Liver (tissue), 9 donors: ENCODE data around the gene CIDEA. TPM values are rescaled to one million over a fixed set of nuclear protein-coding genes. Genes with fewer than 3 reads are reported as not detected.

Experiments
- DNase-seq: peaks from one replicate; pipeline ENCODE4 v3.0.0-alpha.2; 2017; ENCODE audit warnings: low spot score
- H3K27ac ChIP-seq, 2 donors: one replicate each; pipeline ENCODE4 v1.7.0; 2013; ENCODE audit warnings: inconsistent platforms in 2 of 2, low read length in 2 of 2, control low read depth in 1 of 2, low read depth in 1 of 2, mild to moderate bottlenecking in 1 of 2
- H3K27me3 ChIP-seq, 4 donors: one replicate each; pipeline versions ENCODE4 v1.6.1 to v1.7.0; 2013; ENCODE audit warnings: low read length in 3 of 4, inconsistent platforms in 1 of 4, mild to moderate bottlenecking in 1 of 4, moderate library complexity in 1 of 4; ENCODE audit not compliant: control insufficient read depth in 4 of 4, insufficient read depth in 4 of 4
- H3K36me3 ChIP-seq, 4 donors: one replicate each; pipeline versions ENCODE4 v1.6.1 to v1.7.0; 2013; ENCODE audit warnings: low read length in 3 of 4, mild to moderate bottlenecking in 3 of 4, low read depth in 1 of 4, moderate library complexity in 1 of 4; ENCODE audit not compliant: control insufficient read depth in 4 of 4, insufficient read depth in 3 of 4
- H3K4me1 ChIP-seq, 4 donors: one replicate each; pipeline versions ENCODE4 v1.6.1 to v1.7.0; 2013; ENCODE audit warnings: low read length in 3 of 4, mild to moderate bottlenecking in 3 of 4, moderate library complexity in 1 of 4; ENCODE audit not compliant: control insufficient read depth in 4 of 4, insufficient read depth in 4 of 4
- H3K4me3 ChIP-seq, 3 donors: one replicate each; pipeline versions ENCODE4 v1.6.1 to v1.7.0; 2013; ENCODE audit warnings: low read length in 3 of 3, control low read depth in 1 of 3, low read depth in 1 of 3, mild to moderate bottlenecking in 1 of 3
- H3K9ac ChIP-seq, 2 donors: one replicate each; pipeline ENCODE4 v1.7.0; 2013; ENCODE audit warnings: low read length in 2 of 2, mild to moderate bottlenecking in 2 of 2, moderate library complexity in 2 of 2, control low read depth in 1 of 2, low read depth in 1 of 2
- H3K9me3 ChIP-seq, 4 donors: one replicate each; pipeline versions ENCODE4 v1.6.1 to v1.7.0; 2013; ENCODE audit warnings: low read length in 3 of 4; ENCODE audit not compliant: control insufficient read depth in 4 of 4
- ATF3 ChIP-seq: IDR thresholded peaks from 2 replicates; pipeline ENCODE4 v1.6.1; 2016; ENCODE audit warnings: antibody characterized with exemption
- CTCF ChIP-seq: fragments of 150-350 bp; IDR thresholded peaks from 2 replicates; pipeline ENCODE4 v1.5.1; 2017; ENCODE audit warnings: improper control_type of control experiment, low read depth, low read length; ENCODE audit not compliant: missing input control
- FOXA1 ChIP-seq: IDR thresholded peaks from 2 replicates; pipeline ENCODE4 v1.6.1; 2016; ENCODE audit warnings: antibody characterized with exemption
- FOXA2 ChIP-seq: IDR thresholded peaks from 2 replicates; pipeline ENCODE4 v1.6.1; 2016; ENCODE audit warnings: antibody characterized with exemption
- GABPA ChIP-seq, 2 donors: IDR thresholded peaks in 1 of 2; conservative IDR thresholded peaks in 1 of 2; 2 replicates each; pipeline ENCODE4 v1.6.1; 2016; ENCODE audit warnings: antibody characterized with exemption in 2 of 2, mild to moderate bottlenecking in 1 of 2, moderate library complexity in 1 of 2
- JUND ChIP-seq, 2 donors: IDR thresholded peaks; 2 replicates each; pipeline ENCODE4 v1.6.1; 2016; ENCODE audit warnings: antibody characterized with exemption in 2 of 2
- MAX ChIP-seq: IDR thresholded peaks from 2 replicates; pipeline ENCODE4 v1.6.1; 2016; ENCODE audit warnings: antibody characterized with exemption
- NR2F2 ChIP-seq: IDR thresholded peaks from 2 replicates; pipeline ENCODE4 v1.6.1; 2016; ENCODE audit warnings: antibody characterized with exemption
- RXRA ChIP-seq, 2 donors: IDR thresholded peaks; 2 replicates each; pipeline ENCODE4 v1.6.1; 2017 to 2018; ENCODE audit warnings: antibody characterized with exemption in 2 of 2, mild to moderate bottlenecking in 1 of 2
- SP1 ChIP-seq: IDR thresholded peaks from 2 replicates; pipeline ENCODE4 v1.6.1; 2018; ENCODE audit warnings: antibody characterized with exemption, mild to moderate bottlenecking
- TAF1 ChIP-seq: conservative IDR thresholded peaks from 2 replicates; pipeline ENCODE4 v1.6.1; 2016; ENCODE audit warnings: antibody characterized with exemption, mild to moderate bottlenecking
- YY1 ChIP-seq: IDR thresholded peaks from 2 replicates; pipeline ENCODE4 v1.6.1; 2016; ENCODE audit warnings: antibody characterized with exemption, mild to moderate bottlenecking
- ZBTB33 ChIP-seq: IDR thresholded peaks from 2 replicates; pipeline ENCODE4 v1.6.1; 2016; ENCODE audit warnings: antibody characterized with exemption
- WGBS: extraction: QIAGEN DNeasy Blood & Tissue Kit; methylation state at CpG from one replicate; pipeline ENCODE4 v1.1.7; 2013; 5-methylcytosine and 5-hydroxymethylcytosine counted together
- polyA plus RNA-seq, 2 donors: library from polyadenylated mRNA; stranded (reverse) in 1 of 2; unstranded in 1 of 2; fragments of 200-250 nt in 1 of 2; fragments of >200 nt in 1 of 2; fragmentation: Nextera tagmentation in 1 of 2; extraction: Ambion mirVana in 1 of 2; gene quantifications; one replicate each; pipeline versions ENCODE4 v1.2.1 to v1.2.3, GENCODE V29; 2013 to 2015
- total RNA-seq, 2 donors: library from RNA; depleted of rRNA; stranded (reverse); fragments of >200 nt; gene quantifications; one replicate each; pipeline ENCODE4 v1.2.3, GENCODE V29; 2014
- donor health status: healthy.
- donor health status: healthy.
- donor health status: healthy.
- donor health status: healthy.
- donor health status: healthy.

CIDEA gene
- total and polyA plus RNA-seq, 4 donors: not detected

GRCh38 chr18:12278741-12279682, 24.9 kb downstream of the CIDEA start:
- peak overlapping the region; percentile 78 to 79 for H3K27ac ChIP-seq
- no peaks in the 10 kb centered on the region for H3K27me3 ChIP-seq
- no peaks in the 10 kb centered on the region for H3K9me3 ChIP-seq
- no peaks in the 10 kb centered on the region for H3K36me3 ChIP-seq
- DNase-seq: no peak
- peak overlapping the region in 1 of 2 donors; percentile 47 for H3K9ac ChIP-seq
- TF ChIP-seq TAF1: no peak
- peak in 1 of 2 donors; percentile 24 for TF ChIP-seq JUND (IDR thresholded peaks at IDR 0.05)
- TF ChIP-seq NR2F2: peak; percentile 37
- peak; percentile 16 for TF ChIP-seq SP1
- H3K4me1 ChIP-seq: no peaks in the 10 kb centered on the region
- 65% methylated on average over 30 of the region's 30 CpGs for WGBS
- no peak overlapping the region for H3K4me3 ChIP-seq

GRCh38 chr18:12279781-12280531, 25.8 kb downstream of the CIDEA start:
- no peak overlapping the region for H3K9ac ChIP-seq
- H3K4me1 ChIP-seq: no peaks in the 10 kb centered on the region
- H3K9me3 ChIP-seq: no peaks in the 10 kb centered on the region
- H3K4me3 ChIP-seq: no peak overlapping the region
- WGBS: 90% methylated on average over 16 of the region's 16 CpGs
- peak overlapping the region; percentile 75 for H3K27ac ChIP-seq
- H3K27me3 ChIP-seq: no peaks in the 10 kb centered on the region
- TF ChIP-seq JUND (IDR thresholded peaks at IDR 0.05) (no peak), ZBTB33 (no peak), FOXA1 (no peak), FOXA2 (no peak), ATF3 (no peak), CTCF (no peak), SP1 (no peak), MAX (no peak), YY1 (no peak), RXRA (IDR thresholded peaks at IDR 0.05) (no peak), TAF1 (no peak), GABPA (IDR thresholded peaks at IDR 0.05 in 1 of 2, conservative IDR thresholded peaks at IDR 0.05 in 1 of 2) (no peak)
- no peaks in the 10 kb centered on the region for H3K36me3 ChIP-seq
- no peak for DNase-seq
